PC-9 (cell line): Measurements from ENCODE around the gene OAS1. TPM values are rescaled to one million over a fixed set of nuclear protein-coding genes. Genes with fewer than 3 reads are reported as not detected.

Experiments used
- BruUV-seq: library from RNA; stranded (reverse); fragments of 400-500 nt; replicated peaks from 2 replicates; lab custom pipeline; 2021; lab: Mats Ljungman, UMichigan
- CTCF ChIA-PET: fragments of 300-600 bp; sonication (Branson Sonifier 250); formaldehyde crosslinking; loops from one replicate; lab custom pipeline; 2022; ENCODE audit warnings: antibody characterized with exemption; lab: Charles Lee
- POLR2A ChIA-PET: fragments of 300-600 bp; sonication (Branson Sonifier 250); formaldehyde crosslinking; loops from one replicate; lab custom pipeline; 2022; ENCODE audit warnings: antibody characterized with exemption; ENCODE audit not compliant: unreplicated experiment; lab: Charles Lee
- DNase-seq, 2 experiments: peaks; one replicate each; pipeline versions ENCODE4 v3.0.0 to v3.0.0-alpha.2; 2015 to 2022; ENCODE audit warnings: mixed read lengths in 1 of 2
- H2AFZ ChIP-seq: fragments of 200-600 bp; sonication (generic); 2 replicates; pipeline ENCODE4 v1.8.1; 2017; ENCODE audit warnings: antibody characterized with exemption
- H3F3A ChIP-seq: fragments of 200-600 bp; sonication (generic); 2 replicates; pipeline ENCODE4 v1.8.1; 2017; ENCODE audit warnings: antibody characterized with exemption, mild to moderate bottlenecking, low read depth; ENCODE audit not compliant: insufficient read depth
- H3K27ac ChIP-seq: fragments of 200-600 bp; sonication (generic); 2 replicates; pipeline ENCODE4 v1.6.1; 2016; ENCODE audit warnings: mixed run types
- H3K27me3 ChIP-seq: fragments of 200-600 bp; sonication (generic); 2 replicates; pipeline ENCODE4 v1.6.1; 2016; ENCODE audit warnings: low read depth, mixed run types; ENCODE audit not compliant: insufficient read depth
- H3K36me3 ChIP-seq: fragments of 200-600 bp; sonication (generic); 2 replicates; pipeline ENCODE4 v1.6.1; 2016; ENCODE audit warnings: low read depth, mixed run types
- H3K4me1 ChIP-seq: fragments of 200-600 bp; sonication (generic); replicated peaks from 2 replicates; pipeline ENCODE4 v1.6.1; 2016; ENCODE audit warnings: mixed run types; ENCODE audit not compliant: insufficient read depth
- H3K4me2 ChIP-seq: fragments of 200-600 bp; sonication (generic); 2 replicates; pipeline ENCODE4 v1.6.1; 2017; ENCODE audit warnings: mixed run types
- H3K4me3 ChIP-seq: fragments of 200-600 bp; sonication (generic); 2 replicates; pipeline ENCODE4 v1.6.1; 2016; ENCODE audit warnings: mixed run types
- H3K79me2 ChIP-seq: fragments of 200-600 bp; sonication (generic); 2 replicates; pipeline ENCODE4 v1.6.1; 2017; ENCODE audit warnings: low read depth, mixed run types
- H3K9me2 ChIP-seq: fragments of 200-600 bp; sonication (generic); 2 replicates; pipeline ENCODE4 v1.8.1; 2017; ENCODE audit warnings: mild to moderate bottlenecking; ENCODE audit not compliant: insufficient read depth
- H3K9me3 ChIP-seq: fragments of 200-600 bp; sonication (generic); 2 replicates; pipeline ENCODE4 v1.8.1; 2016; ENCODE audit warnings: low read depth; ENCODE audit not compliant: insufficient read depth
- H4K20me1 ChIP-seq: fragments of 200-600 bp; sonication (generic); 2 replicates; pipeline ENCODE4 v1.8.1; 2017; ENCODE audit not compliant: insufficient read depth
- EZH2 ChIP-seq: fragments of 200-600 bp; sonication (generic); IDR thresholded peaks from 2 replicates; pipeline ENCODE4 v1.8.0; 2017; ENCODE audit warnings: antibody characterized with exemption, low read depth
- intact Hi-C: fragments of 100-400 bp; cut with micrococcal nuclease; formaldehyde crosslinking; loops from one replicate; pipeline ENCODE4 v1.10.0; 2022; ENCODE audit not compliant: unreplicated experiment
- total RNA-seq: library from RNA; stranded (reverse); gene quantifications from 2 replicates; pipeline ENCODE4 v1.2.3, GENCODE V29; 2021
- TF ChIP-seq, protein P1 (sequence below): fragments of 200-600 bp; sonication (generic); conservative IDR thresholded peaks from 2 replicates; pipeline ENCODE4 v1.6.1; 2017; ENCODE audit warnings: mixed run types, antibody characterized with exemption, mild to moderate bottlenecking, moderate library complexity

The OAS1 gene
- total RNA-seq, 1 experiment from 2014 or later: 18.8 TPM

DNA sequence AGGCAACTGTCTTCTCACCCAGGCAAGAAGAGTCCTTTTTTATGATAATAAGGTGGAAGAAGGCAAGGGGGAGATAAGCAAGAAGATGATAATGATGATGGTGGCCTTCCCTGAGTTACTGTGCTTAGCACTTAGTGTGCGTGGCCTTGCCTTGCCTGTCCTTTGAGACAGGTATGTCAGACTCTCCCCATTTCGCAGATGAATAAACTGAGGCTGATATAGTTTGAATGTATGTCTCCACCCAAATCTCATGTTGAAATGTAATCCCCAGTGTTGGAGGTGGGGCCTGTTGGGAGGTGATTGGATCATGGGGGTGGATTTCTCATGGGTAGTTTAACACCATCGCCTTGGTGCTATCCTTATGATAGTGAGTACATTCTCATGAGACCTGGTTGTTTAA is 23.0 kb downstream of the OAS1 start:
- Histone ChIP-seq H3K36me3 (no peaks in the 10 kb centered on the region), H3K4me3 (no peak overlapping the region), H3F3A (no peaks in the 10 kb centered on the region), H3K4me2 (no peak overlapping the region), H3K9me3 (peaks cover 4% of the 10 kb centered on the region; the same call in 1 of the 2 replicates), H2AFZ (no peak overlapping the region), H3K79me2 (no peaks in the 10 kb centered on the region), H3K9me2 (no peaks in the 10 kb centered on the region), H3K4me1 (no peaks in the 10 kb centered on the region), H3K27me3 (no peaks in the 10 kb centered on the region), H4K20me1 (no peaks in the 10 kb centered on the region), H3K27ac (no peak overlapping the region)
- CTCF ChIA-PET: no interaction called here
- no peak for DNase-seq
- POLR2A ChIA-PET: no interaction called here
- BruUV-seq: no TSS peak
- intact Hi-C loops: no loop called here
- TF ChIP-seq EZH2: no peak
- TF ChIP-seq, protein P1, sequence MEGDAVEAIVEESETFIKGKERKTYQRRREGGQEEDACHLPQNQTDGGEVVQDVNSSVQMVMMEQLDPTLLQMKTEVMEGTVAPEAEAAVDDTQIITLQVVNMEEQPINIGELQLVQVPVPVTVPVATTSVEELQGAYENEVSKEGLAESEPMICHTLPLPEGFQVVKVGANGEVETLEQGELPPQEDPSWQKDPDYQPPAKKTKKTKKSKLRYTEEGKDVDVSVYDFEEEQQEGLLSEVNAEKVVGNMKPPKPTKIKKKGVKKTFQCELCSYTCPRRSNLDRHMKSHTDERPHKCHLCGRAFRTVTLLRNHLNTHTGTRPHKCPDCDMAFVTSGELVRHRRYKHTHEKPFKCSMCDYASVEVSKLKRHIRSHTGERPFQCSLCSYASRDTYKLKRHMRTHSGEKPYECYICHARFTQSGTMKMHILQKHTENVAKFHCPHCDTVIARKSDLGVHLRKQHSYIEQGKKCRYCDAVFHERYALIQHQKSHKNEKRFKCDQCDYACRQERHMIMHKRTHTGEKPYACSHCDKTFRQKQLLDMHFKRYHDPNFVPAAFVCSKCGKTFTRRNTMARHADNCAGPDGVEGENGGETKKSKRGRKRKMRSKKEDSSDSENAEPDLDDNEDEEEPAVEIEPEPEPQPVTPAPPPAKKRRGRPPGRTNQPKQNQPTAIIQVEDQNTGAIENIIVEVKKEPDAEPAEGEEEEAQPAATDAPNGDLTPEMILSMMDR: no peak

DNA sequence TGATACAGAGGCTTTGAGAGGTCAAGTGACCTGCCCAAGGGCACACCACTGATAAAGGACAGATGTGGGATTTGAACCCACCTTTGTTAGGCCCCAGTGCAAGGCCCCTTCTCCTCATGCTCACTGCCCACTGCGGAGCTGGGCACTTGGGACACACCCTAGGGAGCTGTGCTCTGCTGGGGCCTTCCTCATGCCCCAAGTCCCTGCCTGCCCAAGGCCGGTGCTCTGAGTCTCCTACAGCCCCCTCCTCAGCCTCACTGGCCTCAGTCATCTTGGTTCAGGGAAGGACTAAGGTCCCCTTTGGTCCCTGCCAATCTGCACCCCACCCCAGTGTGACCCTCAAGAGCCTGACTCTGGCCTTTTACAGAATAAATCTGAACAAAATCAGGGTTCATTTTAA is 23.6 kb downstream of the OAS1 start:
- no peaks in the 10 kb centered on the region for H3K79me2 ChIP-seq
- no peaks in the 10 kb centered on the region for H3K4me1 ChIP-seq
- H4K20me1 ChIP-seq: no peaks in the 10 kb centered on the region
- no peak overlapping the region for H3K27ac ChIP-seq
- H2AFZ ChIP-seq: no peak overlapping the region
- no peak for TF ChIP-seq EZH2
- TF ChIP-seq, protein P1: no peak
- no peak overlapping the region for H3K4me2 ChIP-seq
- H3K27me3 ChIP-seq: no peaks in the 10 kb centered on the region
- BruUV-seq: no TSS peak
- no peaks in the 10 kb centered on the region for H3F3A ChIP-seq
- H3K9me2 ChIP-seq: no peaks in the 10 kb centered on the region
- no peak for DNase-seq
- H3K36me3 ChIP-seq: no peaks in the 10 kb centered on the region
- ChIA-PET CTCF (no interaction called here), POLR2A (no interaction called here)
- no peak overlapping the region for H3K4me3 ChIP-seq
- intact Hi-C loops: no loop called here
- H3K9me3 ChIP-seq: peaks cover 4% of the 10 kb centered on the region; the same call in 1 of the 2 replicates

DNA sequence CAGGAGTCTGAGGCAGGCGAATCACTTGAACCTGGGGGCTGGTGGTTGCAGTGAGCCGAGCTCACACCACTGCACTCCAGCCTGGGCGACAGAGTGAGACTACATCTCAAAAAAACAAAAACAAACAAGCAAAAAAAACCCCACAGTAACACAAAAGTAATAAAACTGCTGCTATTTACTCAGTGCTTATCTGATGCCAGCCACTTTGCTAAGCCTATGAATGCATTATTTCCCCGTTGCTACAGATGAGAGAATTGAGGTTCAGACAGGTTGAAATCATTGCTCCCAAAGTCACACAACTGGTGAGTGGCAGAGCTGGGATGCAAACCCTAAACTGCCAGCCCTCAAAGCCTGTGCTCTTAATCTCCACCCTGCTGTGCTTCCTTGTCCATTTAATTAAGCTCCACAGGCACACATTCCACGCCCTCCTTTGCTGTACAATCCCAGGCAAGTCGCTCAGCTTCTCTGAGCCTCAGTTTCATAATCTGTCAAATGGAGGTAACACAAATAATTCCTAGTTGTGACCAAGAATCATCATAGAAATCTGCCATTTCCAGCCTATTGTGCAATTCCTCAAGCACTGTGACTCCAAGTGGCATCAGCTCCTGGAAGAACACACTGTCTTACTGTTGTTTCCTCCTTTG is 25.8 kb downstream of the OAS1 start:
- Histone ChIP-seq H3K4me2 (no peak overlapping the region), H3K4me3 (no peak overlapping the region), H3K27me3 (no peaks in the 10 kb centered on the region), H3K27ac (no peak overlapping the region), H3K9me3 (no peaks in the 10 kb centered on the region), H3K79me2 (no peaks in the 10 kb centered on the region), H3F3A (peaks cover 13% of the 10 kb centered on the region; the same call in 1 of the 2 replicates), H3K9me2 (no peaks in the 10 kb centered on the region), H2AFZ (no peak overlapping the region), H3K4me1 (peaks cover 15% of the 10 kb centered on the region), H3K36me3 (no peaks in the 10 kb centered on the region), H4K20me1 (no peaks in the 10 kb centered on the region)
- BruUV-seq: no TSS peak
- ChIA-PET POLR2A (no interaction called here), CTCF (no interaction called here)
- DNase-seq: no peak
- intact Hi-C loops: no loop called here
- no peak for TF ChIP-seq EZH2
- TF ChIP-seq, protein P1: no peak
